Smooth muscle cell of the coronary artery (primary cell): ENCODE results near the gene EVC2. TPM values are rescaled to one million over a fixed set of nuclear protein-coding genes. Genes with fewer than 3 reads are reported as not detected.

ENCODE experiments used
- total RNA-seq: library from RNA; depleted of rRNA; stranded (reverse); fragments of >200 nt; gene quantifications from 2 replicates; pipeline ENCODE4 v1.2.3, GENCODE V29; 2014; ENCODE audit warnings: low replicate concordance

Gene EVC2, protein sequence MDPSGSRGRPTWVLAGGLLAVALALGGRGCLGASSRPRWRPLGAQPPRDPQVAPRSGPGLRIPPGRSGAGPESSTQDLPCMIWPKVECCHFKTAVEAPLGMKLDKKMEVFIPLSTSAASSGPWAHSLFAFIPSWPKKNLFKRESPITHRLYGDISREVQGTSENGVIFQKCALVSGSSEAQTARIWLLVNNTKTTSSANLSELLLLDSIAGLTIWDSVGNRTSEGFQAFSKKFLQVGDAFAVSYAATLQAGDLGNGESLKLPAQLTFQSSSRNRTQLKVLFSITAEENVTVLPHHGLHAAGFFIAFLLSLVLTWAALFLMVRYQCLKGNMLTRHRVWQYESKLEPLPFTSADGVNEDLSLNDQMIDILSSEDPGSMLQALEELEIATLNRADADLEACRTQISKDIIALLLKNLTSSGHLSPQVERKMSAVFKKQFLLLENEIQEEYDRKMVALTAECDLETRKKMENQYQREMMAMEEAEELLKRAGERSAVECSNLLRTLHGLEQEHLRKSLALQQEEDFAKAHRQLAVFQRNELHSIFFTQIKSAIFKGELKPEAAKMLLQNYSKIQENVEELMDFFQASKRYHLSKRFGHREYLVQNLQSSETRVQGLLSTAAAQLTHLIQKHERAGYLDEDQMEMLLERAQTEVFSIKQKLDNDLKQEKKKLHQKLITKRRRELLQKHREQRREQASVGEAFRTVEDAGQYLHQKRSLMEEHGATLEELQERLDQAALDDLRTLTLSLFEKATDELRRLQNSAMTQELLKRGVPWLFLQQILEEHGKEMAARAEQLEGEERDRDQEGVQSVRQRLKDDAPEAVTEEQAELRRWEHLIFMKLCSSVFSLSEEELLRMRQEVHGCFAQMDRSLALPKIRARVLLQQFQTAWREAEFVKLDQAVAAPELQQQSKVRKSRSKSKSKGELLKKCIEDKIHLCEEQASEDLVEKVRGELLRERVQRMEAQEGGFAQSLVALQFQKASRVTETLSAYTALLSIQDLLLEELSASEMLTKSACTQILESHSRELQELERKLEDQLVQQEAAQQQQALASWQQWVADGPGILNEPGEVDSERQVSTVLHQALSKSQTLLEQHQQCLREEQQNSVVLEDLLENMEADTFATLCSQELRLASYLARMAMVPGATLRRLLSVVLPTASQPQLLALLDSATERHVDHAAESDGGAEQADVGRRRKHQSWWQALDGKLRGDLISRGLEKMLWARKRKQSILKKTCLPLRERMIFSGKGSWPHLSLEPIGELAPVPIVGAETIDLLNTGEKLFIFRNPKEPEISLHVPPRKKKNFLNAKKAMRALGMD
- total RNA-seq: 10.7 and 23.6 TPM in 2 replicates

DNA sequence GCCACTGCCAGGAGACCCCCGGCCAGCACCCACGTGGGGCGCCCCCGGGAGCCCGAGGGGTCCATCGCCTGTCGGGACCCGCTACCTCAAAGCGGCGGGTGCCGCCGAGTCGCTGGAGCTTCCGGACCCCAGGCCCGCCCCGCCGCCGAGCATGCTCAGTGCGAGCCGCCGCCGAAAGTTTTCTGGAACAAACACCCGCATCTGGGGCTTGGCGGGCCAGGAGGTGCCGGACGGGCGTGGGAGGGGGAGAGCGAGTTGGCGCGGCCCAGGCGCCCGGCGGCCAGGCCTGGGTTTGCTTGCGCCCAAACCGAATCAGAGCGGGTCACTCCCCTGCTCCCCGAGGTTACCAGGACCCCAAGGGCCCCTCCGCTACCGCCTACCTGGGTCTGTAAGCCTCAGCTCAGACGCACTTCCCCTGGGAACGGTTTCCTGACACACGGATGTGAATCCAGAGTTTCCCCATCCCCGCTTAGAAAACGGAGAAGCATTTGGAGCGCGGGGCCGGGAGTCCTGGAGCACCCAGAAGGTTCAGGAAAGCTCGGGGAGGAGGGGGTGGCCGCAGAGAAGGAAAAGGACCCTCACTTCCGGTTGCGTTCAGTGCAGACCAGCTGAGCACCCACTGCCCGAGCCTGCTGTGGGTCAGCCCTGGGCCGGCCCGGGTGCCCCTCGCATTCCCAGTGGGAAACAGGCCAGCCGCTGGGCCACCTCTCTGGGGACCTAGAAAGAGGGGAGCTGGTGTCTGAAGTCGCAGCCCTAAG, at the start of gene EVC2:
TSS of gene EVC2 (minus strand) at position 111 of the 758 bp plus-strand sequence. CDS start at position 65, 46 bp downstream.

DNA sequence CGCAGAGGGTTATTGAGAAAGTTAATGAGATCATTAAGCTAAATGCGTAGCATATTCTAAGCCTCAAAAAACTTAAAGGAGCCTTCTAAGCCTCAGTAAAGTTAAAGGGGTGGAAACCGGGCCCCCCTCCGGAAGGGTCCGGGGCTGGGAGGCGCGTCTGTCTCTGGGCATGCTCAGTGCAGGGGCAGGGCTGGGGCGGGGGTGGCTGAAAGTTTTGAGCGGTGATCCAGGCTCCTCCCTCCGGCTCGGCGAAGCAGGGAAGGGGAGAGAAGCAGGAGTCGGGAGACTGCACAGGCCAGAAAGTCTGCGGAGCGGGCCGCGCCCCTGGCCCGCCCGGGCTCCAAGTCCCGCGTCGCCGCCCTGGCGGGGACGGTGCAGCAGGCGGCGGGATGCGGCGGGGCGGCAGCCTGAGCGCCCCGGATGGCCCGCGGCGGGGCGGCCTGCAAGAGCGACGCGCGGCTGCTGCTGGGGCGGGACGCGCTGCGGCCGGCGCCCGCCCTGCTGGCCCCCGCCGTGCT, 2.7 kb upstream of the EVC2 start, which contains the start of gene EVC:
TSS of gene EVC (plus strand) at position 241 of the 518 bp plus-strand sequence. CDS start at position 421, 180 bp downstream.

Other genes with a start within 250 kb of the EVC2 start
- gene EVC, start 2.6 kb upstream of the EVC2 start, total RNA-seq: 28.6 and 56.7 TPM in 2 replicates
- gene CRMP1, start 184.5 kb upstream of the EVC2 start, total RNA-seq: 0.08 and 0.12 TPM in 2 replicates